H1 (cell line): Measurements from ENCODE around the gene SBF2.

Source experiments
- ATF3 ChIP-seq: IDR thresholded peaks from 2 replicates; pipeline ENCODE4 v1.6.1; 2011; ENCODE audit warnings: low read depth, mild to moderate bottlenecking, low read length; ENCODE audit not compliant: insufficient read depth
- CEBPB ChIP-seq: IDR thresholded peaks from 2 replicates; pipeline ENCODE4 v1.6.1; 2012; ENCODE audit warnings: low read depth, low read length
- CREB1 ChIP-seq: IDR thresholded peaks from 2 replicates; pipeline ENCODE4 v1.6.1; 2012; ENCODE audit warnings: inconsistent platforms
- CTCF ChIP-seq, 3 experiments: IDR thresholded peaks; 1 replicate in 2 of 3; 2 replicates in 1 of 3; pipeline versions ENCODE4 v1.5.1 to v1.6.1; 2011; ENCODE audit warnings: low read length in 3 of 3, mild to moderate bottlenecking in 3 of 3, inconsistent platforms in 2 of 3, low read depth in 1 of 3, moderate library complexity in 1 of 3; ENCODE audit not compliant: insufficient read depth in 1 of 3; ENCODE audit errors: control extremely low read depth in 1 of 3
- SRF ChIP-seq: IDR thresholded peaks from 2 replicates; pipeline ENCODE4 v1.6.1; 2011; ENCODE audit warnings: mild to moderate bottlenecking, low read depth, low read length, moderate library complexity

DNA sequence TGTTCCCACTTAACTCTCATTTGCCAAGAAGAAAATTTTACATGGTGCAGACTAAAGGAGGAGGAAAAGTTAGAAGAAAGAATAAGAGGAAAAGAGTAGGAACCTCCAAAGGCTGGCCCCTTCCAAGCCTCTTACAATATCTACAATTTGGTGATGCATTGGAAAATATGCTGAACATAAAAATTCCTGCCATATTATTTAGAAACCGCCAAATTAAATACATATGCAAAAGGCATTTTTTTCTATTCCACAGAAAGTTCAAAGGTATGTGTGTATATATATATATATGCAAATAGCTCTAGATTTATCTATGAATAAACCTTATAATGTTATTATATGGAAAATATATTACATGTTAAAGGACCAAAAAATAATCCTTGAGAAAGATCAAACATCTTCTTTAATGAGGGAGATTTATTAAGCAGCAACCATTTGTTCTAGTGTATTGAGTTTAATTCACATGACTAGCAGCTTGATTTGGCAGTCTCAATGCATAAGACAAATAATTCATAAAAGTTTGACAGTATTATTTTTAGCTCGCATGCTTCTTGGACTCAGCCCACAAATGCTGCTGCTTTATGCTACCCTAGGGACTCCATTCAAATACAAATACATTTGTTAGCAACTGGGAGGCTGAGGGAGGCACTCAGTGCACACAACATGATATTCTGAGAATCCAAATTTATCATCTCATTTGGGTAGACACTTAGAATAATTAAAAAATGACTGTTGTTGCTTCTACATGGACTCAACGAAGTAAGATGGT, 184.9 kb downstream of the SBF2 start:
- TF ChIP-seq CTCF (IDR thresholded peaks at IDR 0.05; ENCODE audit: control extremely low read depth in 1 of 3, insufficient read depth in 1 of 3, low read depth in 1 of 3, low read length in 3 of 3) (no peak), SRF (no peak), ATF3 (no peak), CREB1 (no peak), CEBPB (no peak)
